PC-9 (cell line): ENCODE data around the gene PLIN4.

ENCODE experiments used
- CTCF ChIP-seq: fragments of 200-600 bp; sonication (generic); conservative IDR thresholded peaks from 2 replicates; pipeline ENCODE4 v1.6.1; 2017; ENCODE audit warnings: mixed run types, antibody characterized with exemption, mild to moderate bottlenecking, moderate library complexity
- EZH2 ChIP-seq: fragments of 200-600 bp; sonication (generic); IDR thresholded peaks from 2 replicates; pipeline ENCODE4 v1.8.0; 2017; ENCODE audit warnings: antibody characterized with exemption, low read depth

DNA sequence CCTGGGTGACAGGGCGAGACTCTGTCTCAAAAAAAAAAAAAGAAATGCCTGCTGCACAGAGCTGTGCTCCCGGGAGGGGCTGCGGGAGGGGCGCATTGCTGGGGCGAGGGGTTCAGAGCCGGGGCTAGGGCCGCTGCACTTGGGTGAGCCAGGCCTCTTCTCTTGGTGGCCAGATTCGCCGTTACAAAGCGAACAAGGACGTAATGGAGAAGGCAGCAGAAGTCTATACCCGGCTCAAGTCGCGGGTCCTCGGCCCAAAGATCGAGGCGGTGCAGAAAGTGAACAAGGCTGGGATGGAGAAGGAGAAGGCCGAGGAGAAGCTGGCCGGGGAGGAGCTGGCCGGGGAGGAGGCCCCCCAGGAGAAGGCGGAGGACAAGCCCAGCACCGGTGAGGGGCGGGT lies 19.0 kb downstream of the PLIN4 start:
- TF ChIP-seq CTCF (no peak), EZH2 (no peak)
